Islet of Langerhans (tissue), 1 donor: ENCODE data around the gene AHNAK.
"Not testable (repeated sequence)": the region's sequence is repeated elsewhere in the genome, so short reads cannot be mapped to it uniquely, and the experiment has no call there.

Experiments used
- FAIRE-seq: peaks from one replicate; lab custom pipeline; 2011; peaks lifted over from hg19 to GRCh38; lab: Jason Lieb, UNC

Gene AHNAK

GRCh38 chr11:62401811-62402210 lies 144.8 kb downstream of the AHNAK start:
- FAIRE-seq: no peak

GRCh38 chr11:62401356-62401755 lies 145.2 kb downstream of the AHNAK start:
- FAIRE-seq: no peak

- no peak for FAIRE-seq
Measured at GRCh38 chr11:62400760-62401159, 145.8 kb downstream of the AHNAK start.

GRCh38 chr11:62400281-62400680 lies 146.3 kb downstream of the AHNAK start:
- no peak for FAIRE-seq

GRCh38 chr11:62399878-62400266 lies 146.7 kb downstream of the AHNAK start:
- FAIRE-seq: no peak

- no peak for FAIRE-seq
Measured at GRCh38 chr11:62399172-62399877, 147.3 kb downstream of the AHNAK start.

GRCh38 chr11:62398011-62398994 lies 148.3 kb downstream of the AHNAK start:
- FAIRE-seq: no peak

GRCh38 chr11:62395885-62396551 lies 150.6 kb downstream of the AHNAK start:
- FAIRE-seq: no peak

- peak; percentile 73 for FAIRE-seq
Measured at GRCh38 chr11:62394825-62395538, 151.6 kb downstream of the AHNAK start.

- no peak for FAIRE-seq
Measured at GRCh38 chr11:62393735-62394134, 152.9 kb downstream of the AHNAK start.

GRCh38 chr11:62393061-62393611 lies 153.5 kb downstream of the AHNAK start:
- no peak for FAIRE-seq

- FAIRE-seq: no peak
Measured at GRCh38 chr11:62392506-62392905, 154.1 kb downstream of the AHNAK start.

GRCh38 chr11:62391642-62392425 lies 154.8 kb downstream of the AHNAK start:
- FAIRE-seq: no peak

- FAIRE-seq: no peak
Measured at GRCh38 chr11:62390722-62391121, 155.9 kb downstream of the AHNAK start.

GRCh38 chr11:62390237-62390636 lies 156.4 kb downstream of the AHNAK start:
- no peak for FAIRE-seq

GRCh38 chr11:62388999-62389398 lies 157.6 kb downstream of the AHNAK start:
- FAIRE-seq: no peak

GRCh38 chr11:62387381-62387780 lies 159.2 kb downstream of the AHNAK start:
- no peak for FAIRE-seq

- not testable (repeated sequence) for FAIRE-seq
Measured at GRCh38 chr11:62386083-62386482, 160.5 kb downstream of the AHNAK start.

GRCh38 chr11:62383822-62384221 lies 162.8 kb downstream of the AHNAK start:
- FAIRE-seq: no peak
